Liver (tissue), 2 donors: Measurements from ENCODE around the gene MMD2.

ENCODE experiments used
- MAX ChIP-seq: IDR thresholded peaks from 2 replicates; pipeline ENCODE4 v1.6.1; 2016; ENCODE audit warnings: antibody characterized with exemption
- TF ChIP-seq, protein P1 (sequence below): fragments of 150-350 bp; IDR thresholded peaks from 2 replicates; pipeline ENCODE4 v1.5.1; 2017; ENCODE audit warnings: improper control_type of control experiment, low read depth, low read length; ENCODE audit not compliant: missing input control
- donor health status: healthy.

- TF ChIP-seq, protein P1, sequence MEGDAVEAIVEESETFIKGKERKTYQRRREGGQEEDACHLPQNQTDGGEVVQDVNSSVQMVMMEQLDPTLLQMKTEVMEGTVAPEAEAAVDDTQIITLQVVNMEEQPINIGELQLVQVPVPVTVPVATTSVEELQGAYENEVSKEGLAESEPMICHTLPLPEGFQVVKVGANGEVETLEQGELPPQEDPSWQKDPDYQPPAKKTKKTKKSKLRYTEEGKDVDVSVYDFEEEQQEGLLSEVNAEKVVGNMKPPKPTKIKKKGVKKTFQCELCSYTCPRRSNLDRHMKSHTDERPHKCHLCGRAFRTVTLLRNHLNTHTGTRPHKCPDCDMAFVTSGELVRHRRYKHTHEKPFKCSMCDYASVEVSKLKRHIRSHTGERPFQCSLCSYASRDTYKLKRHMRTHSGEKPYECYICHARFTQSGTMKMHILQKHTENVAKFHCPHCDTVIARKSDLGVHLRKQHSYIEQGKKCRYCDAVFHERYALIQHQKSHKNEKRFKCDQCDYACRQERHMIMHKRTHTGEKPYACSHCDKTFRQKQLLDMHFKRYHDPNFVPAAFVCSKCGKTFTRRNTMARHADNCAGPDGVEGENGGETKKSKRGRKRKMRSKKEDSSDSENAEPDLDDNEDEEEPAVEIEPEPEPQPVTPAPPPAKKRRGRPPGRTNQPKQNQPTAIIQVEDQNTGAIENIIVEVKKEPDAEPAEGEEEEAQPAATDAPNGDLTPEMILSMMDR, result no peak
- no peak for TF ChIP-seq MAX
Observed at GRCh38 chr7:4999369-4999950, 40.5 kb upstream of the MMD2 start.
